Nucleus accumbens (tissue), 56 donors: ENCODE measurements around the gene CTTNBP2.

Experiments used
- DNase-seq, 56 donors: peaks; one replicate each; lab custom pipeline; 2025; lab: John Stamatoyannopoulos, UW

Gene CTTNBP2

GRCh38 chr7:117759950-117760640, 113.1 kb downstream of the CTTNBP2 start:
- peak in 7 of 56 donors; percentile 12 to 65 (median 30) for DNase-seq

GRCh38 chr7:117757440-117757839, 115.8 kb downstream of the CTTNBP2 start:
- DNase-seq: no peak

DNA sequence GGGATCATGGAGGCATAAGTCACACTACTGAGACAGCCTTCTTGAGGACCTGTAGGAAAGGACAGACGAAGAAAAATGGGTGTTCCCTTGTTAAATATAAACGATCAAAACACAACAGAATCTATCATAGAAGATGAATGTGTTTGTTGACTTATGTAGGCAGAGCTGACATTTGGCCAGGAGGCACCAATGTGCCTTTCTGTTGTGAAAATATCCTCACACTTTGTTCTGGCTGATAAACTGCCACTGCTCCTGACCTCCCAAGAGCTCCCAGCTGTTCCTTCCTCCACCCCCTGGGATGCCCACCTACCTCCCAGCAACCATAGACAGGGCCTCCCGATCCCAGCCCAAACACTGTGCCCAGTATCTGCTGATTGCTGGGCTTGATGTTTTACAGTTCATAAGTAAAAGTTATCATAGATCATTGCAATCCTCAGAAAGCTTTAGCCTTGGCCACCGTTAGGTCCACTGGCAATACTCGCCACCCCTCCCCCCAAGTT, 116.6 kb downstream of the CTTNBP2 start:
- no peak for DNase-seq

DNA sequence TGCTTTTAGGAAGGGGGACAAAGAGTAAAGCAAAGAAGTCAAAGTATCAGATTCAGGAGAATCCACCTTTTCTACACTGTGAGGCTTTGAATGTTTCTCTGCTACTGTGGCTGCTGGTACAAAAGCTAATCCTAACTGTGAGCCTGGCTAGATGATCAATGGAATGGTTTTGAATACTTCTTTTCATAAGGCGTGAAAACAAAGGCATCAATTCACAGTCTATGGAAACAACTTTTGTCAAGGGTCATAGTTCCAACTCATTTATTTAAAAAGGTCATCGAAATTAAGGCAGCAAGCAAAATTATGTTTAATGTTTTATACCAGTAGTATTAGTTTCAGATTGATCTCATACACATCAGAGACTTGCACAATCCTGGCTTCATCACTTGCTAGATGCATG, 118.1 kb downstream of the CTTNBP2 start:
- DNase-seq: no peak

- DNase-seq: no peak
Measured at GRCh38 chr7:117751775-117752174, 121.5 kb downstream of the CTTNBP2 start.

- peak in 1 of 56 donors; percentile 22 for DNase-seq
Measured at GRCh38 chr7:117750612-117751563, 122.4 kb downstream of the CTTNBP2 start.

- no peak for DNase-seq
Measured at GRCh38 chr7:117741962-117742361, 131.3 kb downstream of the CTTNBP2 start.

DNA sequence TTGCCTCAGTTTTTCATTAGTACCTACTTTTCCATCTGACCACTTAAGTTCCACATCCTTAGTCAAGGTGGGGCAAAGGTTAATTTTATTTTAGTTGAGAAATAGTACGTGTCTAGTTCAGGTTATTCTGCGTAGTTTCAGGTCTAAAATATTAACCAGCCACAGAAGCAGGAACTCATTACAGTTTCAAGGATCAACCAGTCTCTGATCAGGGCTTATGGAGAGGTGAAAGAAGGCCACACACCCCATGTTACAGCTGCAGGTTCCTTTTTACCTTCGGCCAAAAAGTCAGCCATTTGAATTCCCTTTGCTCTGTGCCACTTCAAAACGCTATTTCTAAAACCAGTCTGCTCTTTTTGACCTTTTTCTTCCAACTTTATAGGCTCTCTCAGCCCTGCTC, 134.2 kb downstream of the CTTNBP2 start:
- DNase-seq: no peak

DNA sequence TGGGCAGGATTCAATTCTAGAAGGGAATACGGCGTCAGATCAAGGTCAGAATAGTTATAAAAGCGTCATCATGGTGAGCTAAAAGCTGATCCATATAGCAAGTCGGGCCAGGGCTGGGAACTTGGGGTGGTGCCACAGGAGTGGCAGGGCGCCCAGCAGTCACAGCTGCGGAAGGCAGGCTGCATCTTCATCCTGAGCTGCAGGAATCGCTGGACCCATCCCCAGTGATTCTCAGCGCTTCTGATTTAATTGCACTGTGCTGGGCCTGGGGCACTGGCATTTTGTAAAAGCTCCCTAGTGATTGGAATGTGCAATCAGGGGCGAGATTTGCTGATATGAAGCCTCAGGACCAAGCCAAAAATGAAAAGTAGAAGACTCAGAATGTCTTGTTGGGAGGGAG, 135.3 kb downstream of the CTTNBP2 start:
- peak in 45 of 56 donors; percentile 12 to 77 (median 51) for DNase-seq

- no peak for DNase-seq
Measured at GRCh38 chr7:117731455-117731854, 141.8 kb downstream of the CTTNBP2 start.

GRCh38 chr7:117730390-117730789, 142.9 kb downstream of the CTTNBP2 start:
- no peak for DNase-seq

GRCh38 chr7:117728890-117729624, 144.2 kb downstream of the CTTNBP2 start:
- DNase-seq: peak in 36 of 56 donors; percentile 8 to 74 (median 40)

GRCh38 chr7:117724898-117725297, 148.3 kb downstream of the CTTNBP2 start:
- no peak for DNase-seq

DNA sequence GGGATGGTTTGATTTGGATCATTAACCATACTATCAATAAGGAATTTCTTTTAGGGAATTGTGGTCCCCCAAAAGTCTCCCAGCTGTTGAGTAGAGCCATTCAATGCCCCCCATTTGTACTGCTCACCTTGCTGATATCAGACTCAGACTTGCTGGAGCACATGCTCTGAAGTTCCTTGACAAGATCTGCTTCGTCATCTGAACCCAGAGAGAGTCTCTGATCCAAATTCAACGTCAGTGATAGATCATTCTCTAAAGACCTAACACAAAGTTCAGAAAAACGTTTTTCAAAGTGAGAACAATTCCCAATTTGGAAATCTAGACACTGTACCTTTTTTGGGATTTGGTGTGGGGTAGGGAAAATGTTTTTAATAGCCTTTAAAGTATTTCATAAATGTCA, 153.9 kb downstream of the CTTNBP2 start:
- no peak for DNase-seq

GRCh38 chr7:117718116-117718835, 155.0 kb downstream of the CTTNBP2 start:
- no peak for DNase-seq

DNA sequence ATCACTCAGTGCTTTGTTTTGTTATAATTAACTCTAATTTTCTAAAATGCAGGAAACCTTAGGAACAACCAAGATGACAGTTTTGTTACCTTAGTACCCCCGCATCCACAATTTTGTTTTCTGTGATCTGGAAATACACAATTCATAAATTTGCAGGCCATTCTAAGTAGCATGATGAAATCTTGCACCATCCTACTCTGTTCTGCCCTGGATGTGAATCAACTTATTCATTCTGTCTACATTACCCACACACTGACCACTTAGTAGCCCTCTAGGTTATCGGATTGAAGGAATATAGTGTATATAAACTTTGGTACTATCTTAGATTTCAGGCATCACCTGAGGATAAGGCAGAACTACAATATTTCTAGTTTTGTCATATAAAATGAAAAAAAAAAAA, 155.9 kb downstream of the CTTNBP2 start:
- no peak for DNase-seq

DNA sequence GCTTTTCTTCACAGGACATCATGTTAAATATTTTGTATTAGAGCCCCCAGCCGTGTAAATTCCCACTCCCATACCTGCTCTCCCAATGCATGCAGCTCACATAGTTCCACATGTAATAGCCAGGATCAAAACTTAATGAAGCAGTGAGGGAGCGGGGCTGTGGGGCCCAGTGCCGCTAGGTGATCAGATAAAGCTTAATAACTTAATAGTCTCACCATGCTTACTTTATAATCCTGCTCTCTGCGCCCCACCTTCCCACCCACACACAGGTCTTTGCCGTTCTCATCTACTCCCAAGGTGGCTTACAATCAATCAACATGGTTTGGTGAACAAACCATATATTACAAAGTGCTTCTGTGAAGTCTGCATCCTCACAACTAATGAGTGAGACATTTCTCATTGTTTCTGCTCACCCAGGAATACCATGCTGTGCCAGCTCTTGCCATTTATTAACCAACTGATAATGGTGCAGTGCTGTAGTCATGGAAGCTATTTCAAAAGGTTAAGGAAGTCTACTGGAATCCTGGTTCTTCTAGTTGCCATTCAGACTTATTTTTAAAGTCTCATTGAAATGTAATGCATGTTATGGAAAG, 156.4 kb downstream of the CTTNBP2 start:
- DNase-seq: peak in 1 of 56 donors; percentile 3

GRCh38 chr7:117715784-117716445, 157.3 kb downstream of the CTTNBP2 start:
- peak in 26 of 56 donors; percentile 7 to 62 (median 31) for DNase-seq

GRCh38 chr7:117711556-117711955, 161.7 kb downstream of the CTTNBP2 start:
- no peak for DNase-seq
